NT2/D1 (cell line): Measurements from ENCODE around the gene SH3PXD2A.

ENCODE experiments used
- SUZ12 ChIP-seq: IDR thresholded peaks from 2 replicates; pipeline ENCODE4 v1.6.1; 2011; ENCODE audit not compliant: insufficient read length, insufficient read depth; ENCODE audit errors: extremely low read depth
- YY1 ChIP-seq: IDR thresholded peaks from 2 replicates; pipeline ENCODE4 v1.6.1; 2011; ENCODE audit not compliant: insufficient read length, insufficient read depth
- ZNF274 ChIP-seq: IDR thresholded peaks from 2 replicates; pipeline ENCODE4 v1.6.1; 2011; ENCODE audit warnings: mild to moderate bottlenecking, low read depth, low read length

GRCh38 chr10:103823706-103824272 is 31.6 kb downstream of the SH3PXD2A start:
- no peak for TF ChIP-seq SUZ12
- no peak for TF ChIP-seq YY1
- TF ChIP-seq ZNF274, result no peak
